ENCODE data around the gene RNF144A. TPM values are rescaled to one million over a fixed set of nuclear protein-coding genes. Genes with fewer than 3 reads are reported as not detected.

The RNF144A gene
- total and polyA plus RNA-seq, 9 donors, result 10.4 to 47.7 (median 23.9) TPM

GRCh38 chr2:7029291-7030059 lies 112.3 kb downstream of the RNF144A start:
- Histone ChIP-seq H3K4me3 (no peak overlapping the region), H3K36me3 (no peaks in the 10 kb centered on the region), H3K27ac (no peak overlapping the region), H3K4me1 (ENCODE audit: insufficient read depth) (peaks cover 2% of the 10 kb centered on the region), H3K27me3 (no peaks in the 10 kb centered on the region), H3K9me3 (no peaks in the 10 kb centered on the region)
- DNase-seq, result no peak
- TF ChIP-seq CTCF (IDR thresholded peaks at IDR 0.05), result no peak
- TF ChIP-seq EP300 (IDR thresholded peaks at IDR 0.05), result no peak
- TF ChIP-seq POLR2A (IDR thresholded peaks at IDR 0.05), result no peak
- 85 to 88% (median 87%) methylated on average over 13 of the region's 13 CpGs for WGBS, 3 donors
- intact Hi-C loops (cut with DNase I), result loop anchor here in 3 of 4 donors (5.0 to 10.0 kb wide), 2 partner anchors 112 to 115 kb away; partner anchors contain the start of gene RNF144A (in 3 of the 3)

GRCh38 chr2:7030810-7031209 lies 113.6 kb downstream of the RNF144A start:
- intact Hi-C loops (cut with DNase I), result loop anchor here in 2 of 4 donors (5.0 to 10.0 kb wide), 2 partner anchors 114 to 116 kb away; partner anchors contain the start of gene RNF144A (in 2 of the 2)
- TF ChIP-seq EP300 (IDR thresholded peaks at IDR 0.05), result no peak
- TF ChIP-seq POLR2A (IDR thresholded peaks at IDR 0.05), result no peak
- no peak for TF ChIP-seq CTCF (IDR thresholded peaks at IDR 0.05)
- Histone ChIP-seq H3K36me3 (no peaks in the 10 kb centered on the region), H3K27me3 (no peaks in the 10 kb centered on the region), H3K4me3 (no peak overlapping the region), H3K9me3 (no peaks in the 10 kb centered on the region), H3K27ac (no peak overlapping the region), H3K4me1 (ENCODE audit: insufficient read depth) (no peaks in the 10 kb centered on the region)
- no peak for DNase-seq
- WGBS, 3 donors, result 89 to 94% (median 92%) methylated on average over 11 of the region's 11 CpGs

GRCh38 chr2:7031547-7032245 lies 114.5 kb downstream of the RNF144A start:
- Histone ChIP-seq H3K36me3 (no peaks in the 10 kb centered on the region), H3K4me3 (no peak overlapping the region), H3K27me3 (no peaks in the 10 kb centered on the region), H3K27ac (no peak overlapping the region), H3K9me3 (no peaks in the 10 kb centered on the region), H3K4me1 (ENCODE audit: insufficient read depth) (no peaks in the 10 kb centered on the region)
- no peak for TF ChIP-seq EP300 (IDR thresholded peaks at IDR 0.05)
- no peak for TF ChIP-seq CTCF (IDR thresholded peaks at IDR 0.05)
- no peak for TF ChIP-seq POLR2A (IDR thresholded peaks at IDR 0.05)
- DNase-seq, result no peak
- intact Hi-C loops (cut with DNase I), result loop anchor here in 2 of 4 donors (5.0 to 10.0 kb wide), 2 partner anchors 114 to 117 kb away; partner anchors contain the start of gene RNF144A (in 2 of the 2)
- WGBS, 3 donors, result 78 to 82% (median 81%) methylated on average over 25 of the region's 25 CpGs

GRCh38 chr2:7032371-7032770 lies 115.2 kb downstream of the RNF144A start:
- no peaks in the 10 kb centered on the region for H3K9me3 ChIP-seq
- H3K4me1 ChIP-seq (ENCODE audit: insufficient read depth), result no peaks in the 10 kb centered on the region
- no peaks in the 10 kb centered on the region for H3K27me3 ChIP-seq
- no peak for TF ChIP-seq CTCF (IDR thresholded peaks at IDR 0.05)
- no peak for TF ChIP-seq POLR2A (IDR thresholded peaks at IDR 0.05)
- no peak for TF ChIP-seq EP300 (IDR thresholded peaks at IDR 0.05)
- no peak overlapping the region for H3K4me3 ChIP-seq
- WGBS, 3 donors, result 96 to 97% (median 97%) methylated on average over 16 of the region's 16 CpGs
- no peaks in the 10 kb centered on the region for H3K36me3 ChIP-seq
- H3K27ac ChIP-seq, result no peak overlapping the region
- no peak for DNase-seq
- intact Hi-C loops (cut with DNase I), result loop anchor here in 2 of 4 donors (5.0 to 10.0 kb wide), 2 partner anchors 115 to 118 kb away; partner anchors contain the start of gene RNF144A (in 2 of the 2)

All from ovary (tissue), 9 donors.